Measurements from ENCODE around the gene CHID1. TPM values are rescaled to one million over a fixed set of nuclear protein-coding genes. Genes with fewer than 3 reads are reported as not detected.

CHID1 gene
- total and polyA plus RNA-seq, 3 donors from 2014 or later, result 134 to 176 (median 146) TPM

- H3K4me1 ChIP-seq, result no peaks in the 10 kb centered on the region
- no peaks in the 10 kb centered on the region for H3K9me3 ChIP-seq
- no peak overlapping the region for H3K27ac ChIP-seq
- H3K36me3 ChIP-seq (ENCODE audit: low read depth, missing control alignments), result no peaks in the 10 kb centered on the region
- intact Hi-C loops (cut with DNase I; ENCODE audit: low total_unique reads), result no loop called here
- no peaks in the 10 kb centered on the region for H3K27me3 ChIP-seq
- DNase-seq, result no peak
- no peak overlapping the region for H3K4me3 ChIP-seq
- WGBS, 2 donors, result 88 to 92% methylated on average over 8 of the region's 8 CpGs
- no peak for TF ChIP-seq POLR2A (IDR thresholded peaks at IDR 0.05)
- TF ChIP-seq, protein P1, sequence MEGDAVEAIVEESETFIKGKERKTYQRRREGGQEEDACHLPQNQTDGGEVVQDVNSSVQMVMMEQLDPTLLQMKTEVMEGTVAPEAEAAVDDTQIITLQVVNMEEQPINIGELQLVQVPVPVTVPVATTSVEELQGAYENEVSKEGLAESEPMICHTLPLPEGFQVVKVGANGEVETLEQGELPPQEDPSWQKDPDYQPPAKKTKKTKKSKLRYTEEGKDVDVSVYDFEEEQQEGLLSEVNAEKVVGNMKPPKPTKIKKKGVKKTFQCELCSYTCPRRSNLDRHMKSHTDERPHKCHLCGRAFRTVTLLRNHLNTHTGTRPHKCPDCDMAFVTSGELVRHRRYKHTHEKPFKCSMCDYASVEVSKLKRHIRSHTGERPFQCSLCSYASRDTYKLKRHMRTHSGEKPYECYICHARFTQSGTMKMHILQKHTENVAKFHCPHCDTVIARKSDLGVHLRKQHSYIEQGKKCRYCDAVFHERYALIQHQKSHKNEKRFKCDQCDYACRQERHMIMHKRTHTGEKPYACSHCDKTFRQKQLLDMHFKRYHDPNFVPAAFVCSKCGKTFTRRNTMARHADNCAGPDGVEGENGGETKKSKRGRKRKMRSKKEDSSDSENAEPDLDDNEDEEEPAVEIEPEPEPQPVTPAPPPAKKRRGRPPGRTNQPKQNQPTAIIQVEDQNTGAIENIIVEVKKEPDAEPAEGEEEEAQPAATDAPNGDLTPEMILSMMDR (IDR thresholded peaks at IDR 0.05), result no peak
These were observed 42.7 kb downstream of the CHID1 start for GRCh38 chr11:867856-868358.

DNA sequence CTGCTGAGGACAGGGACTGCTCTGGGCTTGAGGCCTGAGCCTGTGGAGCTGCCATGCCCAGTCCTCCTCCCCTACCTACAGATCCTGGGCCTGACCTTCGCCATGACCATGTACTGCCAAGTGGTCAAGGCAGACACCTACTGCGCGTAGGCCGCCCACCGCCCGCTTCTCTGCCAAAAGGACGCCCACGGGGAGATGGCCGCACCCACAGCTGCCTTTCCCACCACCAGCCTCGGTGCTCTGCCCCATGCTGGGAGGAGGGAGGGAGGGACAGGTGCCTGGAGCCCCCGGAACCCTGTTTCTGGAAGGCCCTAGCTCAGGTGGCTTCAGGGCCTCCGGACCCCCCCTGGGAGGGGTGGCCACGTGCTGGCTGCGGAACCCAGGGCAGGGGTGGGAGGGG is 44.1 kb downstream of the CHID1 start:
- H3K9me3 ChIP-seq, result no peaks in the 10 kb centered on the region
- intact Hi-C loops (cut with DNase I; ENCODE audit: low total_unique reads), result no loop called here
- no peaks in the 10 kb centered on the region for H3K27me3 ChIP-seq
- no peaks in the 10 kb centered on the region for H3K36me3 ChIP-seq (ENCODE audit: low read depth, missing control alignments)
- WGBS, 2 donors, result 87 to 89% methylated on average over 5 to 14 of the region's 14 CpGs
- TF ChIP-seq POLR2A (IDR thresholded peaks at IDR 0.05), result no peak
- TF ChIP-seq, protein P1 (IDR thresholded peaks at IDR 0.05), result no peak
- H3K27ac ChIP-seq, result no peak overlapping the region
- H3K4me1 ChIP-seq, result no peaks in the 10 kb centered on the region
- no peak for DNase-seq
- no peak overlapping the region for H3K4me3 ChIP-seq

- WGBS, 2 donors, result 87 to 88% methylated on average over 20 to 41 of the region's 41 CpGs
- TF ChIP-seq, protein P1 (IDR thresholded peaks at IDR 0.05), result no peak
- TF ChIP-seq POLR2A (IDR thresholded peaks at IDR 0.05), result no peak
- no peaks in the 10 kb centered on the region for H3K36me3 ChIP-seq (ENCODE audit: low read depth, missing control alignments)
These were observed 44.9 kb downstream of the CHID1 start for GRCh38 chr11:865462-866430.

DNA sequence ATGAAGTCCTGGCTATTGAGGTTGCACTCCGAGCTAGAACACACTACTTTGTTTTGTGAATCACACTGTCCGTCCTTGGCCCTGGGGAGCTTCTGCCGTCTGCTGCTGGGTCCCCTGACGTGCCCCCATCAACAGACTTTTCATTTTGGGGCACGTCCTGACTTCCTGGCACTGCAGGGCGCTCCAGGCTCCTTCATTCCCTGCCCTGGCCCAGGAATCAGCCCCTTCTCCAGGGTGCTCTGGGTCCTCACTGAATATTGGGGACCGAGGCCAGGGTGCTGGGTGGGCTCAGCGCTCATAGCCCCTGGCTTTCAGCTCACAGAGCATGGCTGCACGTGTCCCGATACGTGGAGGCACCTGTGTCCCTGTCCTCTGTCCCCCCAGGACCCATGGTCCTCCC is 45.7 kb downstream of the CHID1 start:
- WGBS, 2 donors, result 78 to 97% methylated on average over 6 to 11 of the region's 11 CpGs
- H3K36me3 ChIP-seq (ENCODE audit: low read depth, missing control alignments), result no peaks in the 10 kb centered on the region
- intact Hi-C loops (cut with DNase I; ENCODE audit: low total_unique reads), result no loop called here
- no peaks in the 10 kb centered on the region for H3K9me3 ChIP-seq
- no peak overlapping the region for H3K27ac ChIP-seq
- peaks cover 5% of the 10 kb centered on the region for H3K4me1 ChIP-seq
- TF ChIP-seq, protein P1 (IDR thresholded peaks at IDR 0.05), result no peak
- TF ChIP-seq POLR2A (IDR thresholded peaks at IDR 0.05), result no peak
- H3K4me3 ChIP-seq, result no peak overlapping the region
- H3K27me3 ChIP-seq, result no peaks in the 10 kb centered on the region
- DNase-seq, result no peak

More at GRCh38 chr11:865462-866430, 44.9 kb downstream of the CHID1 start:
- intact Hi-C loops (cut with DNase I; ENCODE audit: low total_unique reads), result no loop called here
- Histone ChIP-seq H3K4me3 (no peak overlapping the region), H3K27ac (no peak overlapping the region), H3K27me3 (no peaks in the 10 kb centered on the region), H3K4me1 (no peaks in the 10 kb centered on the region), H3K9me3 (no peaks in the 10 kb centered on the region)
- no peak for DNase-seq
